Prostate gland (tissue), 2 donors: ENCODE measurements around the gene LACRT. TPM values are rescaled to one million over a fixed set of nuclear protein-coding genes. Genes with fewer than 3 reads are reported as not detected.

ENCODE experiments used
- DNase-seq: peaks from one replicate; pipeline ENCODE4 v3.0.0-alpha.2; 2019; ENCODE audit warnings: low spot score
- H3K27ac ChIP-seq, 2 donors: fragments of 200-600 bp; sonication (generic); 2 replicates each; pipeline ENCODE4 v1.5.1; 2017 to 2019
- H3K27me3 ChIP-seq: fragments of 200-600 bp; sonication (generic); replicated peaks from 2 replicates; pipeline ENCODE4 v1.5.1; 2019; ENCODE audit not compliant: insufficient read depth
- H3K36me3 ChIP-seq, 2 donors: fragments of 200-600 bp; sonication (generic); 1 replicate in 1 of 2; 2 replicates in 1 of 2; pipeline versions ENCODE4 v1.5.1 to v1.8.1; 2017 to 2019
- H3K4me1 ChIP-seq: fragments of 200-600 bp; sonication (generic); replicated peaks from 2 replicates; pipeline ENCODE4 v1.5.1; 2019
- H3K4me3 ChIP-seq, 2 donors: fragments of 200-600 bp; sonication (generic); 2 replicates each; pipeline ENCODE4 v1.5.1; 2017 to 2019
- H3K9me3 ChIP-seq: fragments of 200-600 bp; sonication (generic); 2 replicates; pipeline ENCODE4 v1.5.1; 2017
- CTCF ChIP-seq, 4 experiments: fragments of 200-600 bp in 2 of 4; fragments of 450-650 bp in 2 of 4; sonication (generic) in 2 of 4; IDR thresholded peaks; 1 replicate in 3 of 4; 2 replicates in 1 of 4; pipeline ENCODE4 v1.5.1; 2016 to 2019; ENCODE audit warnings: antibody characterized with exemption in 4 of 4, mild to moderate bottlenecking in 2 of 4, moderate library complexity in 2 of 4
- POLR2A ChIP-seq: fragments of 450-650 bp; IDR thresholded peaks from one replicate; pipeline ENCODE4 v1.6.1; 2016; ENCODE audit warnings: antibody characterized with exemption, mild to moderate bottlenecking
- POLR2AphosphoS5 ChIP-seq: sonication (generic); formaldehyde crosslinking; IDR thresholded peaks from one replicate; pipeline ENCODE4 v1.6.1; 2017; ENCODE audit warnings: antibody characterized with exemption
- WGBS: methylation state at CpG from one replicate; pipeline ENCODE4 v1.1.5; 2018; 5-methylcytosine and 5-hydroxymethylcytosine counted together
- intact Hi-C: fragments of 100-400 bp; cut with DNase I; formaldehyde crosslinking; loops from one replicate; pipeline ENCODE4 v1.14.2; 2022
- total RNA-seq, 2 donors: library from RNA; depleted of rRNA; stranded (reverse); fragments of >200 nt; gene quantifications; one replicate each; pipeline ENCODE4 v1.1.0, GENCODE V29; 2016

LACRT gene
- total RNA-seq, 2 donors from 2014 or later: not detected

GRCh38 chr12:54629925-54630324, 4.8 kb downstream of the LACRT start:
- Histone ChIP-seq H3K9me3 (no peaks in the 10 kb centered on the region), H3K27ac (no peak overlapping the region), H3K4me3 (no peak overlapping the region), H3K36me3 (no peaks in the 10 kb centered on the region), H3K4me1 (no peaks in the 10 kb centered on the region), H3K27me3 (no peaks in the 10 kb centered on the region)
- intact Hi-C loops: no loop called here
- no peak for DNase-seq
- TF ChIP-seq POLR2A (no peak), POLR2AphosphoS5 (no peak), CTCF (IDR thresholded peaks at IDR 0.05) (no peak)
- WGBS: 90% methylated on average over 2 of the region's 2 CpGs

DNA sequence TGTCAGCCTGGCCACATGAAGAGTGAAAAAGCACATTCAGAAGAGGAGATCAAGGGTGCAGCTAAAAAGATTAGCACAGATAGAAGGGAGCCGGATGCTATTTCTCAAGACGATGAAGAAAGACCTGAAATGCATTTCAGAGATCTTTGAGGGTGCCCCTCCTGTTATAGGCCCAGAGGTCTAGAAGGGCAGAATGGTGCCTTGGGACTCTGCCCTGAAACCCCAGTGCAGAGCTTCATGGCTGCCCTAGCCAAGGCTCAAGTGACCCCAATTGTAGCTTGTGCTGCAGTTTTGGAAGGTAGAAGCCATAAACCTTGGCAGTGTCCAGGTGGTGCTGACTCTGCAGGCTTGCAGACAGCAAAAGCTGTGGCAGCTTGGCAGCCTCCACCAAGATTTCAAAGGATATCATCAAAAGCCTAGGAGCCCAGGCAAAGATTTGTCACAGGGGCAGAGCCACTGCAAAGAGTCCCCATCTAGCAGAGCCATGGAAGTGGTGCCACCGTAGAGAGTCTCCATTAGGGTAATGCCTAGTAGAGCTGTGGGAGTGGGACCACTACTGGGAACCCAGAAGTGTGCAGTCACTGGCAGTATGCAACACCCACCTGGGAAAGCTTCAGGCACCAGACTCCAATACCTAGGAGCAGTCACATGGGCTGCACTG, 6.4 kb downstream of the LACRT start:
- no peaks in the 10 kb centered on the region for H3K27me3 ChIP-seq
- intact Hi-C loops: no loop called here
- TF ChIP-seq POLR2AphosphoS5 (no peak), POLR2A (no peak), CTCF (IDR thresholded peaks at IDR 0.05) (no peak)
- H3K4me1 ChIP-seq: no peaks in the 10 kb centered on the region
- no peak overlapping the region for H3K4me3 ChIP-seq
- no peak for DNase-seq
- no peaks in the 10 kb centered on the region for H3K9me3 ChIP-seq
- H3K27ac ChIP-seq: no peak overlapping the region
- H3K36me3 ChIP-seq: no peaks in the 10 kb centered on the region
- WGBS: 100% methylated on average over 3 of the region's 3 CpGs

DNA sequence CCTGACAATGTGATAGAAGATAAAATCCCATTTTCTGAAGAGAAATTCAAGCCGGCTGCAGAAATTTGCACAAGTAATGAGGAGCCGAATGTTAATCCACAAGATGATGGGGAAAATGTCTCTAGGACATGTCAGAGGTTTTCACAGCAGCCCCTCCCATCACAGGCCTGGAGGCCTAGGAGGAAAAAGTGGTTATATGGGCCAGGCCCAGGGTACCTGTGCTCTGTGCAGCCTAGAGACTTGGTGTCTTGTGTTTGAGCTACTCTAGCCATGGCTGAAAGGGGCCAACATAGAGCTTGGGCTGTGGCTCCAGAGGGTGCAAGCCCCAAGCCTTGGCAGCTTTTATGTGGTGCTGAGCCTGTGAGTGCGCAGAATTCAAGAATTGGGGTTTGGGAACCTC, 7.4 kb downstream of the LACRT start:
- DNase-seq: no peak

GRCh38 chr12:54625598-54625997, 9.1 kb downstream of the LACRT start:
- H3K36me3 ChIP-seq: no peaks in the 10 kb centered on the region
- no peak overlapping the region for H3K27ac ChIP-seq
- no peak for DNase-seq
- intact Hi-C loops: no loop called here
- no peaks in the 10 kb centered on the region for H3K4me1 ChIP-seq
- H3K4me3 ChIP-seq: no peak overlapping the region
- TF ChIP-seq POLR2AphosphoS5 (no peak), POLR2A (no peak), CTCF (IDR thresholded peaks at IDR 0.05) (no peak)
- H3K27me3 ChIP-seq: no peaks in the 10 kb centered on the region
- no peaks in the 10 kb centered on the region for H3K9me3 ChIP-seq

More for the DNA sequence above, 7.4 kb downstream of the LACRT start:
- no peaks in the 10 kb centered on the region for H3K36me3 ChIP-seq
- no peaks in the 10 kb centered on the region for H3K4me1 ChIP-seq
- TF ChIP-seq CTCF (IDR thresholded peaks at IDR 0.05): no peak
- TF ChIP-seq POLR2AphosphoS5: no peak
- TF ChIP-seq POLR2A: no peak
- H3K9me3 ChIP-seq: no peaks in the 10 kb centered on the region
- H3K27ac ChIP-seq: no peak overlapping the region
- intact Hi-C loops: no loop called here
- H3K4me3 ChIP-seq: no peak overlapping the region
- WGBS: 98% methylated on average over 3 of the region's 3 CpGs
- no peaks in the 10 kb centered on the region for H3K27me3 ChIP-seq
